GM12892 (cell line): Measurements from ENCODE around the gene SORCS2.

ENCODE experiments used
- DNase-seq: peaks from one replicate; pipeline ENCODE4 v3.0.0; 2011; ENCODE audit not compliant: insufficient read length
- FAIRE-seq: peaks from 2 replicates; lab custom pipeline; 2011; peaks lifted over from hg19 to GRCh38; lab: Jason Lieb, UNC
- POLR2A ChIP-seq: IDR thresholded peaks from 2 replicates; pipeline ENCODE4 v1.6.1; 2011; ENCODE audit warnings: low read depth, low read length, control low read depth
- POLR2AphosphoS5 ChIP-seq: IDR thresholded peaks from 2 replicates; pipeline ENCODE4 v1.6.1; 2011; ENCODE audit warnings: low read depth, low read length, control low read depth
- TAF1 ChIP-seq: IDR thresholded peaks from 2 replicates; pipeline ENCODE4 v1.6.1; 2011; ENCODE audit warnings: low read depth, mild to moderate bottlenecking, control low read depth, low read length, borderline replicate concordance

Gene SORCS2

DNA sequence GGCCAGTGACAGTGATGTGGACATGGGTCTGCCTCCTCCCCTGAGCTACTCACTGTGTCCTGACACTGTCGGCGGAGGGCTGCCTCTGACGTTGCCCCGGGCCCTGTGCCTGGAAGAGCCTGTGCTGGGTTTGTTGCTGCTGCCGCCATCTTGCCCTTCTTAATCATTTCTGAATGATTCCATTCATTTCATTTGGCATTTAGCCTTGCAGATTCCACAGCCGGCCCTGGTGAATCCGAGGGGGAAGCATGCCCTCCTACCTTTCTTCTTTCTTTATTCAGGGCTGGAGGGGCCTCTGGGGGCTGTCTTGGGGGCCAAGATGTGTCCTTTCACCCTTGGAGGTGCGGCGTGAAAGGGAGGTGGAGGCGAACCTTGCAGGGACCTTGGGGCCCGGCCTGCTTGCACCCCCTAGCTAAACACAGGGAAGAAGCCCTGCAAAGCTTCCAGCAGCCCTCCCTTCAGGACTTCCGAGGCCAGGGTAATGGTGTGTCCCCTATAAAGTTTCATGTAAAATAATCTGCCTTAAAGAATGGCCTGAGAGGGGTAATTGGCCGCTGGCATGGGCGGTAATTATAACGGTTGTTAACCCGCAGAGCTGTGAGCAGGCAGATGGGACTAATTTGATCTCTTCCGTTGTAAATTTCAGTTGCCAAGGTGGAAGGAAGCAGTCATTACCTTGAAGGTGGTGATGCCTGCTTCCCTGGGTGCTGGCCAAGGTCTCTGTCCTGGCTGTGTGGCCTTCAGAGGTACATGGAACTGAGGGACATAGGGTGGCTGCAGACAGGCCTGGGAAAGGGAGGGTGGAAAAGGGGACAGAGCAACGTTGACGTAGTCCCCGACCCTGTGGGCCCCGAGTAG, 150.1 kb downstream of the SORCS2 start:
- no peak for TF ChIP-seq POLR2AphosphoS5
- no peak for TF ChIP-seq TAF1
- TF ChIP-seq POLR2A, result no peak
- DNase-seq, result no peak
- FAIRE-seq, result no peak

DNA sequence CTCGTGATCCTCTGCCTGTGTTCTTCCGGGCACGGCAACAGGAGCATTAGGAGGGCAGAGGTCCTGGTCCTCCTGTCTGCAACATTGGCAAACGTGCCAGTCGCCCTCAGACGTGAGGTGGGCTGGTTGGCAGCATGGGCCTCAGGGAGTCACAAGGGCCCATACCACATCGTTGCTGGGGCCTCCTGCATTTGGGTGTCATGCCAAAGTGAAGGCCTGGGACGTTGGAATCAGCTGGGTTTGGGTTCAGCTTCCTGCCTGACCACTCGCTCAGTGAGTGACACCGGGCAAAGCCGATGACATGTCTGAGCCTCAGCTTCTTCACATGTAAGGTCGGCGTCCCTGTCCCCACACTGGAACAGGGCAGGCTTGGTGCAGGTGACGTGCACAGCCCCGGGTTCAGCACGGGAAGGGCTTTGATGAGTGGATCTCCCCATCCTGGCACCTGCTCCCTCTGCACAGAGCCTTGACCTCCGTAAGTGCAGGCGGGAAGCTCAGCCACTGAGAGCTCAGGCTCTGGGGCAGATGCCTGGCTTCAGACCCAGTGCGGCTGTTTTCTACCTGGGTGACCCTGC, 150.8 kb downstream of the SORCS2 start:
- FAIRE-seq, result no peak
- TF ChIP-seq POLR2AphosphoS5 (no peak), POLR2A (no peak), TAF1 (0 out of 2 replicates have a peak, but pooled peaks have one; percentile 12)
- no peak for DNase-seq

DNA sequence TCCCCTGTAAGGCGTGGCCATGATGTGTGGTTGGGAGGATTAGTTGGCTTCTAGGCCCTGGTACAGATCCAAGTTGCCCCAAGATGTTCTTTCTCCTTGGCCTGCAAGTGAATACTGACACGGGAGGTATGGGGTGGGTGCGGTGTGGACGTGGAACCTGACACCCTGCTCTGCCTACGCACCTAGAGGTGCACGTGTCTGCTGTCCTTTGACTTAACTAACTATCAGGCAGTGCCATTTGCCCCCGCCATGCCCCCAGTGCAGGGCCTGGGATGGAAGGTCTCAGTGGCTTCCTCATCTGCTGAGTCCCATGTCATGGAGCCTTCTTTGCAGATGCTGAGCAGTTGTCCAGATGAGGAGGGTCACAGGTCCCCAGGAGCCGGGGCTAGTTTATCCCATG, 151.6 kb downstream of the SORCS2 start:
- FAIRE-seq (no peak), DNase-seq (no peak)
- TF ChIP-seq TAF1, result no peak
- no peak for TF ChIP-seq POLR2AphosphoS5
- no peak for TF ChIP-seq POLR2A

DNA sequence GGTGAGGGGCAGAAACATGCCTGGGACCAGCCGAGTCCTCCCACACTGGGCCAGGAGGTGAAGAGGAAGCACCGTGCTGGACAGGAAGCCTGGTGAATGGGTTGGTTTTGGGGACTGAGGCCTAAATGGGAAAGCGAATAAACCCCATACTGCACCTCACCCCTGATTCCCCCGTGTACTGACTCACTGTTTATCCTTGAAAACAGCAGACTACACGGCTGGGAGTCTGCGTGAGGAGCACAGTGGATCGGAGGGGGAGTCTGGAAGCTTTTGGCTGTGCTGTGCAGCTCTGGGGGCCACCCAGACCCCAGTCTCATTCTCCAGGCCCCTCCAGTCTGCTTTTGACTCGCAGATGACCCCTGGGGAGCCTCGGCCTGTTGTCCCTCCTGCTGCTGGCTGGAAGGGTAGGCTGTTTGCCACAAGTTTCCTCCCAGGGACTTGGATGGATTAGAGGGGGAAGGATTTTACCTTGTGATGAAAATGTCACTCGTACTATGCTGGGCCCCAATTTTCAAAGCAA, 152.4 kb downstream of the SORCS2 start:
- no peak for TF ChIP-seq POLR2A
- no peak for TF ChIP-seq POLR2AphosphoS5
- no peak for TF ChIP-seq TAF1

DNA sequence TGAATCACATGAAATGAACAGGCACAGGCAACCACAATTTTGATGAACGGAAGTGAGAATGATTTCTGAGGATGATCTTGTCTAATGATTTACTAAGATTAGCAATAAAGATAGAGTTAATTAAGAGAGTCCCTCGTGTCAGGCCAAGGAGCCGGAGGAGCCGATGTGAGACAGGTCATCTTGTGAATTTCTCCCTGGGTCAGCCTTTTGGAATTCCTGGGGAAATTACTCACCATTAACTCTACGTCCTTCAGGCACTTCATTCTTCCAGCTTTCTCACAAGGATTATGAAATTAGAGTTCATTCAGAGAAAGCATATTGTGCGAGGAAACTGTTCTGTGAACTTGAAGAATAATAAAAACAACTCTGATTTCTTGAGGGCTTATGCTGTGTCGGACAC, 155.6 kb downstream of the SORCS2 start:
- DNase-seq, result no peak
- TF ChIP-seq POLR2A, result no peak
- TF ChIP-seq POLR2AphosphoS5, result no peak
- no peak for TF ChIP-seq TAF1
- no peak for FAIRE-seq

More for the DNA sequence above, 152.4 kb downstream of the SORCS2 start:
- no peak for FAIRE-seq
- DNase-seq, result no peak

DNA sequence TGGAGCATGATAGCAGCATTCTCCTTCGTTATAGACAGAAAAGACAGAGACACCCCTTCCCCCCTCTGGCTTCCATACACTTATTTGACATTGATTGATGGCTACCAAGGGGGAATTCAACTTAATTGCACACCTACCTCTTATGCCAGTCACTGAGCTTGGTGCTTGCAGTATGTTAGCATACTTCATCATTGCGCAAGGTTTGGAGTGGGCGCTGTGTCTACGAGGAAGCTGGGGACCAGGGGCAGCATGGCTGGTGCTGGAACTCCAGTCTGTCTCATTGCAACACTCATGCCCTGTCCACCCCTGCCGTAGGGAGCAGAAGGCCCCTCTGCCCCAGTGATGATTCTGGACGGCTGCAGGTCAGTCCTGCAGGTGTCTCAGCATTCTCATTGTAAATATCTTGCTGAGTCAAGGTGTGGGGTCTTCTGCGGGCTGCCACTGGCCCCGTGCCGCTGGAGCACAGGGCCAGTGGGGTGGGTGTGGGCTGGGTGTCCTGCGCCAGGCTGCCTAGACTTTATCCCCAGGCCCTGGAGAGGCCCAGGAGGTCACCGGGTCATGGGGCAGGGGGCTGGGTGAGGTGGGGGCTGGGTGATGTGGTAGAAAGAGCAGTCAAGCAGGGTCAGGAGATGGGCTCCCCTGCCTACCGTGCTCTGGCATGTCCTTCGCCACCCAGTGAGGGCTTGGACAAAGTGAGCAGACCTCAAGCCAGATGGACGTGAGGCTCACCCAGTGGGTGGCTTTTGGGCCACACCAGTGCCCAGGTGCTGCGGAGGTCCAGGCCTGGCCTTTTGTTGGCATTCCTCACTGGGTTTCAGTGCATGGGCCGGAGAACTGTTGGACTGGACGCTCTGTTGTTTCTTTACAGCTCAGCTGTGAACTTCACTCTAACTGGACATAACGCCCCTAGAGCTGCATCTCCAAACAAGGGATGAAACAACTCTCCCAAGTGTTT, 156.9 kb downstream of the SORCS2 start:
- TF ChIP-seq POLR2AphosphoS5 (no peak), POLR2A (no peak), TAF1 (no peak)
- FAIRE-seq, result no peak
- no peak for DNase-seq

DNA sequence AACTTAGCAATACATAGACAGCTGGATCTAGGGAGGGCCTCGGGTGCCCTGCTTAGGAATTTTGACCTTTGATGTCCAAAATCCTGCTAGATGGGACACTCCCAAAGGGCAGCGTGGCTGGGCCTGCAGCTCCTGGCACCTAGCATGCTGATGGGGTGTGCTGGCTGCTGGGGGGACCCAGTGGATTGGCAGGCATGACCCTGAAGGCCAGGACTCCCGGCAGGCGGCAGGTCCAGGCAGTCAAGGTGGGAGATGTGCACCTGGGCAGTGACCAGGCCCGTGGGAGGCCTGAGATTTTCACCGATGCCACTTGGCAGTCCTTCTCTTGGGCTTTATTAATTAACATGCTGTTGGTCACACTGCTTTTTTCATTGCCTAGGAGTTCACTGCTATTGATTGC, 158.1 kb downstream of the SORCS2 start:
- TF ChIP-seq POLR2A, result no peak
- TF ChIP-seq TAF1, result no peak
- no peak for TF ChIP-seq POLR2AphosphoS5
- FAIRE-seq (no peak), DNase-seq (no peak)

DNA sequence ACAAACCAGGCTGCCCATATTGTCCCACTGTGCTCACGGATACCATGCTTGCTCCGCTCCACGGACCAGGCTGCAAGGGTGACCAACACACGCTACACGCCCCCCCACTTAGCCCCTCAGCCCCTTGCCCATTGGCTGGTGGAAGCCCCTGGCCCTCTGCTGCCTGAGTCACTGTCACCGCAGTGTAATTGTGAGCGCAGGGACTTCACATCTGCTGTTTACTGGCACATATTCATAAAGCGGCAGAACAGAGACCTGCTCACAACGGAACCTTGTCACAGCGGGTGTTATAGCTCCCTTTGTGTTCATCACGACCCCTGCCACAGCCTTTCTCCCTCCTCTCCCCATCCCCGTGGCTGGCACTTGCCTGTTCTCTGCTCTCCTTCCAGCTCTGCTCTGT, 158.7 kb downstream of the SORCS2 start:
- FAIRE-seq (no peak), DNase-seq (no peak)
- TF ChIP-seq POLR2A, result no peak
- TF ChIP-seq POLR2AphosphoS5, result no peak
- no peak for TF ChIP-seq TAF1

DNA sequence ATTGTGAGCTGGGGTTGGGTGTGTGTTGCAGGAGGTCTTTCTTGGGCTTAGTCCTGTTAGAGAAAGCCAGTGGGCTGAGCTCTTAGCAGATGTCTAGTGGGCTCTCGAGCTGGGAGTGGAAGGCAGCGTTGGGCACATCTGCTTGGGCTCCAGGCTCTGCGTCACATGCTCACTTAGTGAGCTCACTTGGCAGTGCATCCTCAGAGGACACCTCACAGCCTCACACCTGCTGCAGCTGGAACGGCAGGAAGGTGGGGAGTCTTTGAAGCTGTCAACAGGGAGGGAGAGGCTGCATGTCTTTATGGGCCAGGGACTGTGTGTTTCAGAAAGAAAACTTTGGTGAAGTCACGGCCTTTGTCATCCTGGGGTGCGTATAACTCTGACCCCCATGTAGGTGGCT, 160.1 kb downstream of the SORCS2 start:
- no peak for DNase-seq
- FAIRE-seq, result no peak
- TF ChIP-seq POLR2A (no peak), POLR2AphosphoS5 (no peak), TAF1 (no peak)

DNA sequence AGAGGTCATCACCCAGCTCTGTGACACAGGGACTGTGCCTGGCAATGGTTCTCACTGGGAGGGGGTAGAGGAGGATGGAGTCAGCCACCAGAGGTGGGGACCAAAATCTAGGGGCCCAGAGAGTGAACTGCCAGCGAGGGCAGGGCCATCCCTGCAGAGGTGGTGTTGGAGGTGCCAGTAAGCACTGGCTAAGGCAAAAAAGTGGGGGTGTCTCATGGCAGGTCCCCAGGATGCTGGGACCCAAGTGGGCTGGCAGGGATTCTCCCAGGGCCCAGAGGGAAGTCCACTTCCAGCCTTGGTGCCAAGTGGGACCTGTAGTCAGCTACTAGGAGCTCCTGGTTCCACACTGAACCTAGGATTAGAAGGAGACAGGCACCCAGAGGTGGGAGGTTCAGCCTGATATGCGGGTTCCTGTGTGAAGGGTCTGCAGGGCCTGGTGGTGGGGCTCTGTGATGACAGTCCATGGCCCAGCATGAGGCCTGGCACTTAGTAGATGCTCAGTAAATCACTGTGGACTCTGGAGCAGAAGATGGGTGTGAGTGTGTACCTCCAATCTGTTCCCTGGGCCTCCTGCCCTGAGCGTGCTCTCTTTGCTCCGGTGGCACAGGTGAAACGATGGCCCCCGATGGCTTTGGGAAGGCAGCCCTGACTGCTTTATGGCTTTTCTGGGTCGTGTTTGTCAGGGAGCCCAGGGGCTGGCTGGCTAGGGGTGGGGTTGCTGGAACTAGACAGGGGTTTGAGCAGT, 160.9 kb downstream of the SORCS2 start:
- DNase-seq (no peak), FAIRE-seq (no peak)
- TF ChIP-seq POLR2A (no peak), POLR2AphosphoS5 (no peak), TAF1 (no peak)

DNA sequence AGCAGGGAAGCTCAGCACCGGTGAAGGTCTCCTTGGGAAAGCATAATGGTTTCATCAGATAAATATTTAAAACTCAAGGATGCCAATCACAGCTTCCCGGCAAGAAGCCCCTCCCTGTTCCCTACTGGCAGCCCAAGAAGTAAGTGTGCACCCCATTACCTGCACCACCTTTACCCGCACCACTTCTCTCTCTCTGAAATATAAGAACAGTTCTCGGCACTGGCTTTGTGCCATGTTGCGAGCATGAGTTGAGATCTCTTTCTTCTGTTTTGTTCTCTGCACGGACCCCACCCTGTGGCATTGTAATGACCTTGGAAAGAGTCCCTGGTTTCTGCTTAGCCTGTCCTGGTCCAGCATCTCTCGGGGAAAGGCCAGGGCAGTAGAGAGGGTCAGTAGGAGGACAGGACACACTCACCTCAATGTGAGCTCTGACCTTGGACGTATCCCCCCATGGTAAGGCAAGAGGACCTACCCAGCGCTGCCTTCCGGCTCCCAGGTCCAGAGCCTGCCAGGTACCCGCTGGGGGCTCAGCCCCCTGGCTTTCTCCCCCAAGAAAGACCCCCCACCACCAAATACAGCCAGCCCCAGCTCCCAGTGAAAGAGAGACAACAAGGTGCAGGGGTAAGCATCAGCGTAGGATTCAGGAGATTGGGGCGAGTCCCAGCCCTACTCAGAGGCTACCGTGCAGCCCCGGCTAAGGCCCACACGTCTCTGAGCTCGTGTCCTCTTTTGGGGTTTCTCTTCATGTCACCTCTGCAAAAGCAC, 161.7 kb downstream of the SORCS2 start:
- TF ChIP-seq POLR2AphosphoS5 (no peak), TAF1 (no peak), POLR2A (no peak)
- FAIRE-seq (no peak), DNase-seq (no peak)
